ENCODE data around the gene ZC3H18. TPM values are rescaled to one million over a fixed set of nuclear protein-coding genes. Genes with fewer than 3 reads are reported as not detected.

ZC3H18 gene
- total RNA-seq, 6 experiments from 2014 or later: 8.7 to 22.8 (median 16.4) TPM

DNA sequence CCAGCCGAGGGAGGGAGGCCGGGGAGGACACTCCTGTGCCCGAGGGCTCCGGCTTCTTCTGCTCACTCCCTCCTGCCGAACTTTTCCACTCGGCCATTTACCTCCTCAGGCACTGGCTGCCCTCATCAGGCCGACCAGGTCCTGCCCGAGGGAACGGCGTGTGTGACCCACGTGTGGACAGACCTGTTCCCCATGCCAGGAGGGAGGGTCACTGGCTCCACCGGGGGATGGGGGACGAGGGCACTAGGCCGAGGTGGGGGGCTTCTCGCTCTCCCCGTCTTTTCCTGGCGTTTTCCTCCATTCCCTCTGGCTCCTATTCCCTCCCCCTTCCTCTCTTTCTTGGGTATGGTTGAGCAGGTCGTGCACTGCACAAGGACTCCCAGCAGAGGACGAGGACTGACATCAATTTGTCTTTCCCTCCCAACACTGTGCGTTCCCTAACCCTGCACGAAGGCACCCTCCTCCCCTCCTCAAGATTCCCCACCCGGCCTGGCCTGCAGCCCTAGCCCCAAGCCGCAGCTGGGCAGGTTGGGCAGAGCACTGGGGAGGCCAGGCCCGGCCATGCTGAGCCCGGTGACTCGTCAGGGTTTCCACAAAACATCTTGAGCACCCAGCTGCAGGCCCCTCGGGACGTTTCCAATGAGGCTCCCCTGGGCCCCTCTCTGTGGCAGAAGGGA, 64.9 kb downstream of the ZC3H18 start:
- H3K9me3 ChIP-seq: no peaks in the 10 kb centered on the region
- 44% methylated on average over 6 of the region's 28 CpGs for WGBS (ENCODE audit: insufficient coverage, low coverage, low lambda C conversion rate, missing lambda C conversion rate)
- no peaks in the 10 kb centered on the region for H3K27me3 ChIP-seq
- peak overlapping the region; percentile 14 to 32 (median 25) for H3K4me3 ChIP-seq
- H3K27ac ChIP-seq: no peak overlapping the region
- H3K4me1 ChIP-seq: no peaks in the 10 kb centered on the region
- TF ChIP-seq, protein P1, sequence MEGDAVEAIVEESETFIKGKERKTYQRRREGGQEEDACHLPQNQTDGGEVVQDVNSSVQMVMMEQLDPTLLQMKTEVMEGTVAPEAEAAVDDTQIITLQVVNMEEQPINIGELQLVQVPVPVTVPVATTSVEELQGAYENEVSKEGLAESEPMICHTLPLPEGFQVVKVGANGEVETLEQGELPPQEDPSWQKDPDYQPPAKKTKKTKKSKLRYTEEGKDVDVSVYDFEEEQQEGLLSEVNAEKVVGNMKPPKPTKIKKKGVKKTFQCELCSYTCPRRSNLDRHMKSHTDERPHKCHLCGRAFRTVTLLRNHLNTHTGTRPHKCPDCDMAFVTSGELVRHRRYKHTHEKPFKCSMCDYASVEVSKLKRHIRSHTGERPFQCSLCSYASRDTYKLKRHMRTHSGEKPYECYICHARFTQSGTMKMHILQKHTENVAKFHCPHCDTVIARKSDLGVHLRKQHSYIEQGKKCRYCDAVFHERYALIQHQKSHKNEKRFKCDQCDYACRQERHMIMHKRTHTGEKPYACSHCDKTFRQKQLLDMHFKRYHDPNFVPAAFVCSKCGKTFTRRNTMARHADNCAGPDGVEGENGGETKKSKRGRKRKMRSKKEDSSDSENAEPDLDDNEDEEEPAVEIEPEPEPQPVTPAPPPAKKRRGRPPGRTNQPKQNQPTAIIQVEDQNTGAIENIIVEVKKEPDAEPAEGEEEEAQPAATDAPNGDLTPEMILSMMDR (IDR thresholded peaks at IDR 0.05): no peak
- no peak for TF ChIP-seq POLR2A (IDR thresholded peaks at IDR 0.05)
- ATAC-seq (peak in 1 of 4 donors; percentile 1), DNase-seq (no peak)
- peaks cover 0 to 22% (median 9%) of the 10 kb centered on the region in 4 donors for H3K36me3 ChIP-seq
- intact Hi-C loops (cut with DNase I): no loop called here

DNA sequence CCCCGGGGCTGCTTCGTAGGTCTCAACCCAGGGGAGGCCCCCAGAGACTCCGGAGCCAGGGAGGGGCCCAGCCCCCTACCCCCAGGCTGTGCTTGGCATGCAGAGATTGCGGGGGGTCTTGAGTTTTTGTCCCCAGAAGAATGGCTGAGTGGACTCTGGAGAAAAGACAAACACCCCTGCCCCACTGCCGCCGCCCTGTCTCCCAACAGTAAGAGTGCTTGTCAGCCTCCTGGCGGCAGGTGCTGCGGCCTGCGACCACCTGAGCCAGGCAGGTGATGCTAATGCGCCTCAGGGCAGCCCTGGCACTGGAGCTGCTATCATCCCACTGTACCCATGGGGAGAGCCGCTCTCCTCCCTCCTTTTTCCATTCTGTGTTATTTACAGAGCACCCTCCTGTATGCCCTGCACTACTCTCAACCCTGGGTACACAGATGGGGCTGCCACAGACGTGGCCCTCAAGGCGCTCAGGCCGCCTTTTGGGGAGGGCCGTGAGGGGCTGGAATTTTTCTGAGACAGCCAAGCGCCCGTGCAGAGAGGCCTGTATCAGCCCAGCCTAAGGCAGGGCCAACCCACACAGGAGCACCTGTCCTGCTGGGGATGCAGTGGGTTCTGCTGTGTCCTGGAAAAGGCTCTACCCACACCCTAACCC, 65.6 kb downstream of the ZC3H18 start:
- no peak overlapping the region for H3K27ac ChIP-seq
- TF ChIP-seq, protein P1 (IDR thresholded peaks at IDR 0.05): no peak
- TF ChIP-seq POLR2A (IDR thresholded peaks at IDR 0.05): no peak
- H3K36me3 ChIP-seq: peaks cover 0 to 16% (median 6%) of the 10 kb centered on the region in 4 donors
- DNase-seq: no peak
- no peak for ATAC-seq
- no peaks in the 10 kb centered on the region for H3K27me3 ChIP-seq
- intact Hi-C loops (cut with DNase I): no loop called here
- no peak overlapping the region for H3K4me3 ChIP-seq
- no peaks in the 10 kb centered on the region for H3K9me3 ChIP-seq
- 100% methylated on average over 1 of the region's 17 CpGs for WGBS (ENCODE audit: insufficient coverage, low coverage, low lambda C conversion rate, missing lambda C conversion rate)
- no peaks in the 10 kb centered on the region for H3K4me1 ChIP-seq

- DNase-seq (no peak), ATAC-seq (no peak)
- intact Hi-C loops (cut with DNase I): no loop called here
- H3K4me3 ChIP-seq: no peak overlapping the region
- no peaks in the 10 kb centered on the region for H3K9me3 ChIP-seq
- WGBS (ENCODE audit: insufficient coverage, low coverage, low lambda C conversion rate, missing lambda C conversion rate): 40% methylated on average over 1 of the region's 23 CpGs
- no peaks in the 10 kb centered on the region for H3K4me1 ChIP-seq
- TF ChIP-seq POLR2A (IDR thresholded peaks at IDR 0.05): no peak
- TF ChIP-seq, protein P1 (IDR thresholded peaks at IDR 0.05): no peak
- no peaks in the 10 kb centered on the region for H3K27me3 ChIP-seq
- peaks cover 0 to 8% (median 0%) of the 10 kb centered on the region in 4 donors for H3K36me3 ChIP-seq
- no peak overlapping the region for H3K27ac ChIP-seq
Measured at GRCh38 chr16:88636488-88637265, 66.5 kb downstream of the ZC3H18 start.

- Histone ChIP-seq H3K9me3 (no peaks in the 10 kb centered on the region), H3K27ac (no peak within 1 kb of the TSS), H3K4me1 (no peaks in the 10 kb centered on the region), H3K4me3 (no peak within 1 kb of the TSS), H3K36me3 (no peaks in the 10 kb centered on the region), H3K27me3 (no peaks in the 10 kb centered on the region)
- intact Hi-C loops (cut with DNase I): no loop called here
- TF ChIP-seq, protein P1 (IDR thresholded peaks at IDR 0.05): no peak
- no peak for TF ChIP-seq POLR2A (IDR thresholded peaks at IDR 0.05)
- ATAC-seq (no peak), DNase-seq (no peak)
- 47% methylated on average over 9 of the region's 27 CpGs for WGBS (ENCODE audit: insufficient coverage, low coverage, low lambda C conversion rate, missing lambda C conversion rate)
Measured at GRCh38 chr16:88638323-88639230, 68.4 kb downstream of the ZC3H18 start, which contains the start of gene IL17C. Gene IL17C, plus strand, starts transcription at chr16:88638572. Its CDS starts 70 bp downstream, at chr16:88638642.

Measured in right lobe of liver (tissue), 6 donors.